T47D (cell line): Measurements from ENCODE around the gene ASB4.
"Not testable (repeated sequence)": the region's sequence is repeated elsewhere in the genome, so short reads cannot be mapped to it uniquely, and the experiment has no call there.

Experiments
- DNase-seq, 2 experiments: peaks; one replicate each; pipeline versions ENCODE4 v3.0.0 to v3.0.0-alpha.2; 2011 to 2012; ENCODE audit warnings: low read depth in 1 of 2, low spot score in 1 of 2
- JUND ChIP-seq: IDR thresholded peaks from 2 replicates; pipeline ENCODE4 v1.6.1; 2012; ENCODE audit warnings: low read depth
- in situ Hi-C: cut with HindIII; loops from 2 replicates; pipeline ENCODE4 v1.10.0; 2016; ENCODE audit warnings: low sequenced_read_pairs, low pct_unique_long_range_greater_than_20kb

Gene ASB4

DNA sequence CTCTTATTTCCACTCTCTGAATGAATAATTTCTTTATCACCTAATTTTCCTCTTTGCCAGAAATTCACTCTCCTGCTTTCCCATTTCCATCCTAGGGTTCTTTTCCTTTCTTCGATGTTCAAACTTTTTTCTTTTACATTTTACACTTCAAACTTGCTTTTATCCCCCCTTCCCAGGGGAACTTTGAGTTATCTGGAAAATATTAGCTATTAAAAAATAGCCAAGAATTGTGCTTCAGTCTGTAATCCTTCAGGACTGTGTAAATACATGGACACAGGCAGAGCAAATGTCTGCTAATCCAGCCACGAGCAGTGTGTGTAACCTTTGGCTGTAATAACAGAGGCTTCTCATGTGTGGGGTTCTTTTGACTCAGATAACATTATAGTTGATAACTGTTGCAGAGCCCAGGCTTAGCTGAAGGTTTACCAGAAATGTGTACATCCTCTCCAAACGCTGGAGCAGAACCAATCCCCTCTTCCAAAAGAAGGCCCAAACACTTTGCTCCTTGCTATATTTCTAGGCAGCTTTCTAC, 4.6 kb downstream of the ASB4 start:
- no peak for TF ChIP-seq JUND
- in situ Hi-C loops = no loop called here
- DNase-seq = no peak

GRCh38 chr7:95491201-95491600, 5.5 kb downstream of the ASB4 start:
- in situ Hi-C loops = no loop called here
- TF ChIP-seq JUND = no peak
- no peak for DNase-seq

- TF ChIP-seq JUND = no peak
- in situ Hi-C loops = no loop called here
- DNase-seq = peak in 1 of 2 experiments; percentile 49
Observed at GRCh38 chr7:95491634-95492314, 6.0 kb downstream of the ASB4 start.

GRCh38 chr7:95493247-95493646, 7.5 kb downstream of the ASB4 start:
- no peak for DNase-seq
- no peak for TF ChIP-seq JUND
- in situ Hi-C loops = no loop called here

GRCh38 chr7:95493844-95494243, 8.1 kb downstream of the ASB4 start:
- no peak for TF ChIP-seq JUND
- DNase-seq = no peak
- in situ Hi-C loops = no loop called here

DNA sequence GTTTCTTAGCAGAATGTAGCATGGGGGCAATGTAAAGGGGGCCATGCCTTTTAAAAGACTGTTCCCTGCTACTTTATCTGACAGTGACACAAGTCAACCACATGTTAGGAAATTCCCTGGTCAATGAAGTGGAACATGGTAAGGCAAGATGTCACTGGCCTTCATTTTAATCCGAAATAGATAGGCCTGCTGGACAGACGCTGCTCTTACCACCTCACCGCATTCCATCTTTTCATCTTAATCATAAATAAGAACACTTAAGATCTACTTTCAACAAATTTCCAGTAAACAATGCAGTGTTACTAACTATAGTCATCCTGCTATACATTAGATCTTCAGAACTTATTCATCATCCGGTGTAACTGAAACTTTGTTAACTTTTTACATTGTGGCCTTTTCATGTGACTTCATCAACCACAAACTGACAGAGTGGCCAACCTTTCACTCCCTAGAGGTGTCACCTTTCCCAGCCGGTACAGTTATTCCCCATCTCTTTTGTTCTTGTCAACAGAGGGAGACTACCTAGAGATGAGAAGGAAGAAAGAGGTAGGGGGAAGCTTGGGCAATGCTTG, 15.6 kb downstream of the ASB4 start:
- no peak for DNase-seq
- no peak for TF ChIP-seq JUND
- in situ Hi-C loops = no loop called here

- in situ Hi-C loops = no loop called here
- DNase-seq = no peak
- no peak for TF ChIP-seq JUND
Observed at GRCh38 chr7:95502403-95502802, 16.7 kb downstream of the ASB4 start.

GRCh38 chr7:95503271-95504131, 17.8 kb downstream of the ASB4 start:
- no peak for DNase-seq
- TF ChIP-seq JUND = no peak
- in situ Hi-C loops = no loop called here

GRCh38 chr7:95504132-95504588, 18.4 kb downstream of the ASB4 start:
- in situ Hi-C loops, DNase-seq: not testable (repeated sequence)

DNA sequence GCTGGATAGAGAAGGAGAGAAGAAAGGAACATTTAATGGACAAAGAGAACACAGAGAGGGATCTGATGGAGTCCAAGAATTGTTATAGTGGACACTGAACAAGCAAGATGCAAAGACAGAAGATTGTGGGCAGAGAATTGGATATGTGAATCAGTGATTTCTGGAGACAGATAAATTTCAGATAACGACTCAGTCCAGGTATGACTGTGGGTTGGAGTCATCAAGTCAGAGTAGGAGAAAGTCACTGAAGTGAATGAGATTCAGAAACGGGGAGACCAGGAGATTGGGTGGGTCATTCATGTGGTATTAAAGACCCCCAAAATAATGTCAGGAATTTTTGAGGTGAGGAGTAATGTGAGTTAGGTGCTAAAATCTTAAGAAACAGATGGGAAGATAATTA, 23.0 kb downstream of the ASB4 start:
- DNase-seq = no peak
- in situ Hi-C loops = no loop called here
- no peak for TF ChIP-seq JUND

DNA sequence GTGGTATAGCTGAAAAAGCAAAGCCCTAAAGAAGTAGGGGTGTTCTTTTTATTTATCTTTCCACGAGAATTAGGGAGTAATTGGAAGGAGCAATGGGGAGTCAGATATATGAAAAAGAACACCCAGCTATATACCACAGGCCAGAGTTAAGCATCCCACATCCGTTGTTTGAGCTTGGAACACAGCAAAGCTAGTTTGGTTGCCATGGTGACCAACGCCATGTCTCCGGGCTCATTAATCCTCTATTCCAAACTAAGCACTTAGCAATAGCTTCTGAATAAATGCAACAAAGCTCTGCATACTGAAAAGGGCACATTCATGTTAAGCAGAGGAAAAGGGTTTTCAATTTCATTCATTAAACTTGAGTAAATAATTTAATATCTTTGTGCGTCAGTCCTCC, 23.5 kb downstream of the ASB4 start:
- no peak for TF ChIP-seq JUND
- DNase-seq = peak in 1 of 2 experiments; percentile 10
- in situ Hi-C loops = no loop called here

GRCh38 chr7:95511716-95512260, 26.0 kb downstream of the ASB4 start:
- in situ Hi-C loops = no loop called here
- DNase-seq = peak; percentile 4 to 64
- no peak for TF ChIP-seq JUND

- in situ Hi-C loops = no loop called here
- no peak for TF ChIP-seq JUND
Observed at GRCh38 chr7:95517458-95517857, 31.7 kb downstream of the ASB4 start.

More at GRCh38 chr7:95517458-95517857, 31.7 kb downstream of the ASB4 start:
- no peak for DNase-seq
